Stimulated activated CD4-positive, alpha-beta T cell treated with anti-CD3 and anti-CD28 coated beads, Interleukin-15, amount 100 ng/mL, for 1 hour (primary cell): ENCODE data around the gene SLC39A11.
"Not testable (repeated sequence)": the region's sequence is repeated elsewhere in the genome, so short reads cannot be mapped to it uniquely, and the experiment has no call there.

Source experiments
- DNase-seq, 2 donors: peaks; one replicate each; pipeline ENCODE4 v3.0.0-alpha.2; 2020; ENCODE audit warnings: low read depth in 1 of 2, low spot score in 1 of 2

The SLC39A11 gene

DNA sequence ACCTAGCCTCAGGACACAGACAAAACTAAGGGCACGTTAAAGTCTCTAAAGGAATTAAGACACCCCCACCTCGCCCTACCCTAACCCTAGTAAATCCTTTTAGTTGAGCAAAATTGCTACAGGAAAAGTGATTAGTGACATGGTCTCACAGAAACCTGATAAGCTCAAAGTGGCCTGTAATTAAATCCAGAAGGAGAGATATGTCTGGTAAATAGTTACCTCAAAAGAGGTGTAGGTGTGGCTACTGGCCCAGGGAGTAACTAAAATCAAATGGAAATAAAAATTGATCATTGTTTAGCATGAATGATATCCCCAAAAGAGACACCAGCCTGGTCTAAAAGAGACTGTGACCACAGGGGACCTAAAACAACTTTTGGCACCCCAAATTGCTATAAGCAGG, 168.3 kb downstream of the SLC39A11 start:
- DNase-seq: no peak

DNA sequence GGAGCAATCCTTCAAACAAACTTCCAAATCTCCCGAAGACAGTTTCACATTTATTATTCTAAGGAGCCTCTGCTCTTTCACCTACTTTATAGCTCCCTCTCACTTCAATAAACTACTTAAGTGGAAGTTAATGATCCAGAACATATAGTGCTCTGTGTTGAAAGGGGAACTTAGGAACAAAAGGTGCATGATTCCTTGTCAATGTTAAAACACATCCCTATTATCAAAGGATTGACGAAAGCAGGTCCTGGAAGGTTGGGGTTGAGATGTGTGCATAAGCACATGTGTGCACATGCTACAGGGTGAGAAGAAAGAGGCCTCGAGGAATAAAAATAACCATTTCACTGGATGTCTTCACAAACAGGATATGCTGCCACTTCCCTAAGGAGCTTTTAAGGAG, 170.3 kb downstream of the SLC39A11 start:
- no peak for DNase-seq

- DNase-seq: no peak
These were observed 171.0 kb downstream of the SLC39A11 start for GRCh38 chr17:72921347-72922054.

- DNase-seq: no peak
These were observed 172.0 kb downstream of the SLC39A11 start for GRCh38 chr17:72920513-72920912.

- DNase-seq: no peak
These were observed 175.5 kb downstream of the SLC39A11 start for GRCh38 chr17:72916991-72917390.

DNA sequence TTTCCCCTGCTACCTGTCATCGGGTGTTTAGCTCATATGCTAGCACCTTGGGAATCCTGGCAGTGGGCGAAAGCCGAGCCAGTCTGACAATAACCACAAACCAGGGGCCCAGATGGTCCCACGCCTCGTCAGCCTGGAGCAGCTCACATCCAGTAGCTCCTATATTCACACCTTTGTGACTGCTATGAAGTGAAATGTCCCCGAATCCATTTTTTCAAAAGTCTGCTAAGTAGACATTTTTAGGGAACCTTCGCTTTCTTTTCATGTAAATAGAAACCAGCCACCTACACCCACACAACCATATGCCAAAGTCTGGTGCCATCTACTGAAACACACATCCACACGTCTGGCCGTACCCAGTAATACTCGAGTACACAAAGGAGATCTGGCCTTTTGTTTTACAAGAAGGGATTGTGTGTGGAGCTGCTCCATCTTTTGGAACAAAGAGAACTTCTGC, 176.8 kb downstream of the SLC39A11 start:
- DNase-seq: no peak

DNA sequence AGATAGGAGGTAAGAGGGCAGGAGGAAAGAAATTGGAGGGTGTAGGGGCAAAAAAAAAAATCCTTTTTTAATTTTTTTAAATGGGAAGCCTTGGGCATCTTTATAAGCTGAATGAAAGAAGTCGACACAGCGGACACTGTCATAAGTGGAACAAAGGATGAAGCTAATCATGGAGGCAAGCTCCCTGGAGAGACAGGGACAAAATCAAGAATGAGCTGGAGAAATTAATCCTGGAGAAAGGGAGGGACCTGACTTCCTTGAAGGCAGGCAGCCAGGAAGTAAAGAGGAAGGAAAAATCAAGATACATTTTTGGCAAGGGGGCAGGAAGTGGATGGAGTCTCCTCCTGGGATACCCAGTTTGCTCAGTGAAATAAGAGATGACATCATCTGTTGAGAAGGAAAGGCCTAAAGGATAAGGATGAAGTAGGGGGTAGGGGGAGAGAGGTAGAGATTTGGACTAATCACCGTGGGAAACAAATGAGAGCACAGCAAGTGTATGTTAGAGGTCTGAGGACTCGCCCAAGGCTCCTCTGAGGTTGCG, 179.3 kb downstream of the SLC39A11 start:
- DNase-seq: no peak

DNA sequence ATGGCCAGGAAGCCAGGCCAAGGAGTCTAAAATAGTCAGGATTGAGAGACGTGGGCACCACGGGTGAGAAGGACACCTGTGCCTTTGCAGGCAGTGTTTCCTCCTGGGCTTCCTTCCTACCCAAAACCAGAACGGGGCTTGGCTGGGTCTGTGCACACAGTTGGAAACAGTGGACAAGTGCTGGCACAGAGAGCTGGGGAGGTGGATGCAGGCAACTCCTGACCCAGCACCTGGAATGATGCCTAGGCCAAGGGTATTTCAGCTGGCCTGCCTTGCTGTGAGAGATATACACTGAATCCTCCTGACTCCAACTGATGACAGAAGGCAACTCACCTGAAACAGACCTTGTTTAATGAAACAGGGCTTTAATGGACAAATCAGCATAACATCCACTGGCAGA, 186.2 kb downstream of the SLC39A11 start:
- DNase-seq: no peak

DNA sequence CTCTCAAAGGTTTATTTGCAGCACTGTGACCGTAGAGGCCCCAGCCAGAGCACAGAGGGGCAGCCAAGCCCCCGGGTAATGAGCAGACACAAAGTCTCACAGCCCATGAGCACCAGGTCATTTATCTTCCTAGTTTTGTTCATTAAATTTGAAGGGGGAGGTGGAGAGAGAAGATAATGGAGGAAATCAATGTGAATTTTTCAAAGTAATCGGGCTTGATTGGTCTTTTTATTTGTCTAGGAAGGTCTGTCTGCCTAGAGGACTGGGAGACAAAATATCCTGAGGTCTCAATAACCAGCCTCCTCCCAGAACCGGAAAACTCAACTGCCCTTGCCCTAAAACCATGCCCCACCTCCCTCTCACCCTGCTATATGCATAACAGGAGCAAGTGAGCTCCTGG, 189.0 kb downstream of the SLC39A11 start:
- DNase-seq: no peak

- DNase-seq: no peak
These were observed 190.8 kb downstream of the SLC39A11 start for GRCh38 chr17:72901657-72902056.

GRCh38 chr17:72901083-72901482, 191.4 kb downstream of the SLC39A11 start:
- DNase-seq: no peak

GRCh38 chr17:72900654-72900971, 191.9 kb downstream of the SLC39A11 start:
- no peak for DNase-seq

DNA sequence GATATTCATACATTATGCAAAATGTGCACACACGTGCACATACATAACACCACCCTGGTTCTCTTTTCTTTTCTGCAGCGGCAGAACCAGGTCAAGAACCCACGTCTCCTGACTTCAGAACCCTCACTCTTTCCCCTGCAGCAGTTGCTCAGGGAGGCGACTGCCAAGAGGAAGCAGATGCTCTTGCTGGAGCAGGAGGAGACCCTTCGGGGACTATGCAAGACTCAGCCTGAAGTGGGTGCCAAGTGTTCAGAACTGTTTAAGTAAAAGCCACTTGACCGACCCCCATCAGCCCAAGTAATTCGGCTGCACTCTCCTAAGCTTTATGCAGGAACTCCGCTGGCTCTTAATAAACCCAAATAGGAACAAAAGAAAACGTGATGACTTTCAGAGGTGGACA, 193.8 kb downstream of the SLC39A11 start:
- no peak for DNase-seq

DNA sequence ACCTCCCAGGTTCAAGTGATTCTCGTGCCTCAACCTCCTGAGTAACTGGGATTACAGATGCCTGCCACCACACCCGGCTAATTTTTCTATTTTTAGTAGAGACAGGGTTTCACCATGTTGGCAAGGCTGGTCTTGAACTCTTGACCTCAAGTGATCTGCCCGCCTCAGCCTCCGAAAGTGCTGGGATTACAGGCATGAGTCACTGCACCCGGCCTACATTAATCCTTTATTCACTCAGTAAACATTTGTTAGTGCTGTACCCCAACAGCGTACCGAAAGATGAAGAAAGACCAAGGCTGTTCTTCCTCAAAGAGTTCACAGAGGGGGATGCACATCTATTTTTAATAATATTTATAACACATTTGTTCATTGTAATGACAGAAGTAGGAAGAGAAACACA, 196.2 kb downstream of the SLC39A11 start:
- DNase-seq: not testable (repeated sequence)

DNA sequence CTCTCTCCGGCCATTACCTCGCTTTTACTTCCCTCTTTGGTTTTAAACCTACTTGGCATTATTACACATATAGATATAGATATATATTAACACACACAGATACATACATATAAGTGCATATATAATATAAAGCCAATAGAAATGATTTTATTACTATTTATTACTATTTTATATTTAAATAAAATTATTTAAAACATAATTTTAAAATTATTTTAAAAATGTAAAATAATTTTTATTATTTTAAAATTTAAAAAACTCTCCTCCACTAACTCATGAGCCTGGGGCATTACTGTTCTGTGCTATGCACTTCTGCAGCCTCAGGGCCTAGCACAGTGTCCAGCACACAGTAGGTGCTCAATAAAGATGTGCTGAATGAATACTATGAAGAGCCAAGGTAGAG, 200.9 kb downstream of the SLC39A11 start:
- no peak for DNase-seq

DNA sequence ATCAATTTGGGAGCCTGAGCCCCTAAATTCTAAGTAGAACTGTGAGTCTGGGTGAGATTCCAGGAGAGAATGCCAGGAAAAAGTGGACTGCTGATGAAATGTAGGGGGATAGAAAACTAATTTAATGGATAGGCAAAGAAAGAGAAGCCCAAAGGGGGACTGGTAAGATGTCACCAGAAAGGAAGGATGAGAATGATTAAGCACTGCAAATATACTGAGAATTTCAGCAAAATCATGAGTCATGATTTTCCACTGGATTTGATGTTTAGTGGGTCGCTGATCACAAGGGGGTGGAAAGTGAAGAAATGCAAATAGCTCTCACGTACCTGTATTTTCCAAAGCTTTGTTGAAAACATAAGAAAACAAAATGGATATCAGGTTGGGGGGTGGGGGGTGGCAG, 201.8 kb downstream of the SLC39A11 start:
- DNase-seq: no peak

DNA sequence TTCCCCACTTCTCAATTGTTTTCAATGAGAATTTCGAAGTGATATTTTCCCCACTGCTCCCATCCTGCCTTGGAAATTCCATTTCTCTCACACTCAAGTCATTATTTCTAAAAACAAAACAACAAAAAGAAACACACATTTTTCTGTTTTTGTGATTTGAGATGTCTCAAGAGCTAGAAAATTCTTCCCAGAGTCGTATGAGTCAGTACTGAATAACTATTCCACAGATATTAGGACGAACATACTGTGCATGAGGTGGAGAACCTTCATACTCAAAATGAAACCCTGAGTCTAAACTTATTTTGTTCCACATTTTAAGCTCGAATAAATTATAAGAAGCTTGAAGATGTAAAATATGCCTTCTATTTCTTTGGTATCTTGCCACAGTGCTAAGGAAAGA, 204.6 kb downstream of the SLC39A11 start:
- DNase-seq: no peak

- DNase-seq: no peak
These were observed 205.2 kb downstream of the SLC39A11 start for GRCh38 chr17:72887322-72887721.

DNA sequence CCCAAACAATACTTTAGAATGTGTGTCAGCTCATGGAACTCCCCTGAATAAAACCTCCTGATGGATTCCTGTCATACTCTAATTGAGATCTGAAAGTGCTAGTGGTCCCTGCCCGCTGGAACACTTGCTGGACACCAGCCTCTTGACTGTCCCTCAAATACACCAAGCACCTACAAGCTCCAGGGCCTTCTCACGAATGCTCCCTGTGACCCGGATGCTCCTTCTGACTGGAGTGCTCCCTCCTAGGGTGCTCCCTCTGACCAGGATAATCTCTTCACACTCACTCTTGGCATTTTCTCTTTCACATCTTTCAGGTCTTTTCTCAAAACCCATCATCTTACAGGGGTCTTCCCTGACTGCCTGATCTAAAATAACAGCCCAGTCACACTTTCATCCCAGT, 205.9 kb downstream of the SLC39A11 start:
- DNase-seq: no peak

DNA sequence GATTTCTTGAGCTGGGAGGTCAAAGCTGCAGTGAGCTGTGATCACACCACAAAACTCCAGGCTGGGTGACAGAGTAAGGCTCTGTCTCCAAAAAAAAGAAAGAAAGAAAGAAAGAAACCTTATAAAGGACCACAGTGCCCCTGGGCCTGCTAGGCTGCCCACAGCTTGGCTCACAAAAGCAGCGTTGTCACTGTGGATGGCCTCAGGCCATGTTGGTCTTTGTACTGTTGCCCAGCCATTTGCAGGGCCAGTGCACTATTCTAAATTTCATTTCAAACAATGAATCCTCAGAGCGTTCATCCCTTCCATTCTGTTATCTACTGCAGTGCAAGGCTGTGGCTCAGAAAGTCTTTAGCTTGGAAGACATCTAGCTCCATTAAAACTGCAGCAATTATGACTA, 208.4 kb downstream of the SLC39A11 start:
- no peak for DNase-seq

DNA sequence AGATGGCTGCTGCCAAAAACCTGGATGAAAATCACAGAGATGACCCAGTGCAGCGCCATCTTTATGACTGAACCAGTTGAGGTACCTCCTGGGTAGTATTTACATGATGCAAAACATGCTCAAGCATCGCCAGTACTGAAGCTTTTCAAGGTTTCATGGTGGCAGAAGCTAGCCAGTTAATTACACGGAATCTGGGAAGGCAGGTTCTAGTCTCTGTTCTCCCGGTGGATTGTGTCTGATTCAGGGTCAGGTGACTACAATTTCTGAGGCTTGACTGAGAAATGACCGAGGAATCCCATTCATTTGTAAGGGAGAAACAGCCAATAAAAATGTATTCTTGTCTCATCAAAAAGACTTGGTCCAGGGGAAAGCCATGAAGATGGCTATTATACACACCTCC, 209.1 kb downstream of the SLC39A11 start:
- no peak for DNase-seq

DNA sequence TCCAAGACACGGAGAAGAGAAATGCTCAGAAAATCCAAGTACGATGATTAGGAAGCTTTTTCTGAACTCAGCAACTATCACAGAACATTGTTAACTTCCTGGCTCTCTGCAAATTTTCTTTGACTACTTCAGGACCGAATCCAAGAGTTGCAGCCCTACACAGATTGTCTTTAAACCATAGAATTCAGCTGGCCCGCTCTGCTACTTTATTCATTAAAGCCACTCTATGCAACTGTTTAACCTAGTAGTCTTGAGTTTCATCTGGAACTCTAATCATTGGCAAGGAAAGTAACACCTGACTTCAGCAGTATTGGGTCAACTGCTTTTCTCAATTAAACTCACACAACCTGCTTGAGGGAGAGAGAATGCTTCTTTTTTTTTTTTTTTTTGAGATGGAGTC, 210.1 kb downstream of the SLC39A11 start:
- no peak for DNase-seq

- DNase-seq: no peak
These were observed 212.6 kb downstream of the SLC39A11 start for GRCh38 chr17:72879877-72880276.
